Measurements from ENCODE around the gene CDC42.

DNA sequence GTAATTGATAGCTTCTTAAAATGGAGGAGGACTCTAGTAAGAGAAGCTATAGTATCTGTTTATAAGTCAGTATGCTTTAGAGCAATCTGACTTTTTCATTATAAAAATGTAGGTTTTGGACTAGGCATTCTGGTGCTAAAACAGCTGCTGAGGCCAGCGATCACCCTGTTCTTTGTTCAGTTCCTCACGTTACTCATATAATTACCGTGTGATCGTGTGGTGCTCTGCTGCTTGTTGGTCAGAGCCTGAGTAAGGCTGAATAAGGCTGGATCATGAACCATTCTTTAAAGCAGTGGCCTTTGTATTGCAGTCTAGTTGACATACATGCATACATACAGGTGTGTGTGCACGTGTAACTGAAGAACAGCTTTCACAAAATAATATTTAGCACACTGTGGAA is 25.2 kb downstream of the CDC42 start:
- TF ChIP-seq, protein P1, sequence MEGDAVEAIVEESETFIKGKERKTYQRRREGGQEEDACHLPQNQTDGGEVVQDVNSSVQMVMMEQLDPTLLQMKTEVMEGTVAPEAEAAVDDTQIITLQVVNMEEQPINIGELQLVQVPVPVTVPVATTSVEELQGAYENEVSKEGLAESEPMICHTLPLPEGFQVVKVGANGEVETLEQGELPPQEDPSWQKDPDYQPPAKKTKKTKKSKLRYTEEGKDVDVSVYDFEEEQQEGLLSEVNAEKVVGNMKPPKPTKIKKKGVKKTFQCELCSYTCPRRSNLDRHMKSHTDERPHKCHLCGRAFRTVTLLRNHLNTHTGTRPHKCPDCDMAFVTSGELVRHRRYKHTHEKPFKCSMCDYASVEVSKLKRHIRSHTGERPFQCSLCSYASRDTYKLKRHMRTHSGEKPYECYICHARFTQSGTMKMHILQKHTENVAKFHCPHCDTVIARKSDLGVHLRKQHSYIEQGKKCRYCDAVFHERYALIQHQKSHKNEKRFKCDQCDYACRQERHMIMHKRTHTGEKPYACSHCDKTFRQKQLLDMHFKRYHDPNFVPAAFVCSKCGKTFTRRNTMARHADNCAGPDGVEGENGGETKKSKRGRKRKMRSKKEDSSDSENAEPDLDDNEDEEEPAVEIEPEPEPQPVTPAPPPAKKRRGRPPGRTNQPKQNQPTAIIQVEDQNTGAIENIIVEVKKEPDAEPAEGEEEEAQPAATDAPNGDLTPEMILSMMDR (IDR thresholded peaks at IDR 0.05), result no peak
- TF ChIP-seq POLR2A (IDR thresholded peaks at IDR 0.05), result no peak
